ENCODE measurements around the gene AUH. TPM values are rescaled to one million over a fixed set of nuclear protein-coding genes. Genes with fewer than 3 reads are reported as not detected.

The AUH gene
- total and polyA plus RNA-seq, 2 donors (not counting 1 experiment from before 2014, with no cell fraction given), result 5.2 to 29.1 TPM

- ChIA-PET CTCF (interaction anchor here (0.6 to 3.0 kb wide), 6 partner anchors 62 to 446 kb away, joined by 3 to 20 read pairs (median 4); partner anchors contain the start of gene NFIL3), POLR2A (no interaction called here)
- intact Hi-C loops (cut with micrococcal nuclease), result loop anchor here (1.0 to 5.0 kb wide), 2 partner anchors 66 to 168 kb away; no protein-coding TSS in a partner anchor
- TF ChIP-seq EZH2 (IDR thresholded peaks at IDR 0.05; ENCODE audit: borderline replicate concordance, insufficient read depth, low read depth, low read length, poor library complexity, severe bottlenecking) (no peak), CTCF (IDR thresholded peaks at IDR 0.05) (no peak)
- H4K20me1 ChIP-seq (ENCODE audit: control insufficient read depth, insufficient read depth, low read length, poor library complexity, severe bottlenecking), result peaks cover 30% of the 10 kb centered on the region
- H3K27ac ChIP-seq (ENCODE audit: low read length in 2 of 2), result peak overlapping the region in 1 of 2 donors; percentile 77
- Mint-ChIP-seq H3K4me3 (peak overlapping the region; percentile 98), H3K27me3 (no peaks in the 10 kb centered on the region), H3K4me1 (peaks cover 38% of the 10 kb centered on the region), H3K9me3 (ENCODE audit: insufficient read depth) (no peaks in the 10 kb centered on the region), H3K27ac (peak overlapping the region; percentile 95)
- peak overlapping the region; percentile 96 for H2AFZ ChIP-seq (ENCODE audit: insufficient read depth, low read depth, low read length, poor library complexity, severe bottlenecking)
- no peaks in the 10 kb centered on the region for H3K27me3 ChIP-seq (replicated peaks in 1 of 4; ENCODE audit: control extremely low read depth in 1 of 4, control insufficient read depth in 3 of 4, insufficient read depth in 4 of 4, low read length in 3 of 4)
- ATAC-seq (ENCODE audit: low read depth) (no peak), DNase-seq (peak; percentile 40)
- peaks cover 0 to 11% (median 4%) of the 10 kb centered on the region in 3 donors for H3K9me3 ChIP-seq (ENCODE audit: control extremely low read depth in 1 of 3, control insufficient read depth in 2 of 3, insufficient read depth in 1 of 3, low read length in 2 of 3)
- 32% methylated on average over 5 of the region's 10 CpGs for WGBS (ENCODE audit: insufficient coverage)
- H3K4me3 ChIP-seq (ENCODE audit: control extremely low read depth in 1 of 5, extremely low read depth in 1 of 5, insufficient read depth in 1 of 5, low read depth in 2 of 5, low read length in 4 of 5), result peak overlapping the region; percentile 70 to 94 (median 78)
- peaks cover 16 to 19% of the 10 kb centered on the region in 2 donors for H3K4me1 ChIP-seq (ENCODE audit: control insufficient read depth in 2 of 2, insufficient read depth in 2 of 2, low read length in 2 of 2)
- peaks cover 3 to 14% of the 10 kb centered on the region in 2 experiments for H3K36me3 ChIP-seq (replicated peaks in 1 of 2; ENCODE audit: control extremely low read depth in 1 of 2, control insufficient read depth in 1 of 2, extremely low read depth in 1 of 2, insufficient read depth in 2 of 2, low read length in 1 of 2)
- peak overlapping the region; percentile 65 for H3K9ac ChIP-seq (ENCODE audit: low read length)
- peaks cover 56% of the 10 kb centered on the region for H3K79me2 ChIP-seq (ENCODE audit: control insufficient read depth, insufficient read depth, low read length)
- peak overlapping the region; percentile 79 for H3K4me2 ChIP-seq (replicated peaks; ENCODE audit: low read depth, low read length, poor library complexity, severe bottlenecking)
Measured at GRCh38 chr9:91360551-91361290, 997 bp downstream of the AUH start.

Data from B cell (primary cell).